GM12878 (cell line): ENCODE measurements around the gene SDCCAG8.

Source experiments
- FOXK2 ChIP-seq: fragments of 450-650 bp; IDR thresholded peaks from 2 replicates; pipeline ENCODE4 v1.6.1; 2017; ENCODE audit warnings: mild to moderate bottlenecking, moderate library complexity
- IRF3 ChIP-seq: fragments of 450-650 bp; IDR thresholded peaks from 2 replicates; pipeline ENCODE4 v1.6.1; 2014; ENCODE audit warnings: mild to moderate bottlenecking
- MAX ChIP-seq: IDR thresholded peaks from 2 replicates; pipeline ENCODE4 v1.6.1; 2012; ENCODE audit warnings: low read depth, low read length, improper control_type of control experiment
- NFYB ChIP-seq: IDR thresholded peaks from 2 replicates; pipeline ENCODE4 v1.6.1; 2011; ENCODE audit warnings: low read depth, mild to moderate bottlenecking, low read length, improper control_type of control experiment, moderate library complexity; ENCODE audit not compliant: insufficient read depth
- POLR2AphosphoS5 ChIP-seq: IDR thresholded peaks from 2 replicates; pipeline ENCODE4 v1.6.1; 2011; ENCODE audit warnings: mild to moderate bottlenecking, low read length, inconsistent platforms
- REST ChIP-seq: IDR thresholded peaks from 2 replicates; pipeline ENCODE4 v1.6.1; 2012; ENCODE audit warnings: mild to moderate bottlenecking, low read depth, low read length
- SP1 ChIP-seq: IDR thresholded peaks from one replicate; pipeline ENCODE4 v1.6.1; 2011; ENCODE audit warnings: low read depth, low read length
- SREBF1 ChIP-seq: IDR thresholded peaks from 2 replicates; pipeline ENCODE4 v1.6.1; 2012; ENCODE audit warnings: mild to moderate bottlenecking, low read length
- ZNF274 ChIP-seq: IDR thresholded peaks from one replicate; pipeline ENCODE4 v1.8.0; 2011; ENCODE audit not compliant: insufficient read length, insufficient read depth
- ZSCAN29 ChIP-seq: fragments of 450-650 bp; IDR thresholded peaks from 2 replicates; pipeline ENCODE4 v1.6.1; 2017; ENCODE audit warnings: mild to moderate bottlenecking, moderate library complexity
- TF ChIP-seq, protein P1 (sequence below), 3 experiments: IDR thresholded peaks in 2 of 3; conservative IDR thresholded peaks in 1 of 3; 2 replicates each; pipeline ENCODE4 v1.5.1; 2011; ENCODE audit warnings: low read depth in 3 of 3, low read length in 3 of 3, mild to moderate bottlenecking in 3 of 3, control low read depth in 2 of 3, moderate library complexity in 2 of 3, inconsistent platforms in 1 of 3, mixed read lengths in 1 of 3; ENCODE audit not compliant: control insufficient read depth in 2 of 3, insufficient read depth in 1 of 3; ENCODE audit errors: extremely low read depth in 1 of 3

GRCh38 chr1:243490748-243491686 is 235.2 kb downstream of the SDCCAG8 start:
- TF ChIP-seq SP1 = no peak
- no peak for TF ChIP-seq FOXK2
- TF ChIP-seq REST = no peak
- no peak for TF ChIP-seq ZSCAN29
- TF ChIP-seq IRF3 = no peak
- no peak for TF ChIP-seq NFYB
- TF ChIP-seq, protein P1, sequence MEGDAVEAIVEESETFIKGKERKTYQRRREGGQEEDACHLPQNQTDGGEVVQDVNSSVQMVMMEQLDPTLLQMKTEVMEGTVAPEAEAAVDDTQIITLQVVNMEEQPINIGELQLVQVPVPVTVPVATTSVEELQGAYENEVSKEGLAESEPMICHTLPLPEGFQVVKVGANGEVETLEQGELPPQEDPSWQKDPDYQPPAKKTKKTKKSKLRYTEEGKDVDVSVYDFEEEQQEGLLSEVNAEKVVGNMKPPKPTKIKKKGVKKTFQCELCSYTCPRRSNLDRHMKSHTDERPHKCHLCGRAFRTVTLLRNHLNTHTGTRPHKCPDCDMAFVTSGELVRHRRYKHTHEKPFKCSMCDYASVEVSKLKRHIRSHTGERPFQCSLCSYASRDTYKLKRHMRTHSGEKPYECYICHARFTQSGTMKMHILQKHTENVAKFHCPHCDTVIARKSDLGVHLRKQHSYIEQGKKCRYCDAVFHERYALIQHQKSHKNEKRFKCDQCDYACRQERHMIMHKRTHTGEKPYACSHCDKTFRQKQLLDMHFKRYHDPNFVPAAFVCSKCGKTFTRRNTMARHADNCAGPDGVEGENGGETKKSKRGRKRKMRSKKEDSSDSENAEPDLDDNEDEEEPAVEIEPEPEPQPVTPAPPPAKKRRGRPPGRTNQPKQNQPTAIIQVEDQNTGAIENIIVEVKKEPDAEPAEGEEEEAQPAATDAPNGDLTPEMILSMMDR (IDR thresholded peaks at IDR 0.05 in 2 of 3, conservative IDR thresholded peaks at IDR 0.05 in 1 of 3; ENCODE audit: control insufficient read depth in 2 of 3, extremely low read depth in 1 of 3, insufficient read depth in 1 of 3, low read depth in 3 of 3, low read length in 3 of 3) = no peak
- TF ChIP-seq ZNF274 = no peak
- TF ChIP-seq POLR2AphosphoS5 = no peak
- no peak for TF ChIP-seq SREBF1
- TF ChIP-seq MAX = no peak
